Epidermal melanocyte (primary cell): ENCODE results near the gene PODXL.
"Not testable (repeated sequence)": the region's sequence is repeated elsewhere in the genome, so short reads cannot be mapped to it uniquely, and the experiment has no call there.

ENCODE experiments used
- DNase-seq: peaks from one replicate; pipeline ENCODE4 v3.0.0; 2011; ENCODE audit warnings: low spot score; ENCODE audit not compliant: insufficient read length

The PODXL gene

GRCh38 chr7:131495669-131496498 is 60.5 kb downstream of the PODXL start:
- no peak for DNase-seq

GRCh38 chr7:131494182-131494581 is 62.2 kb downstream of the PODXL start:
- DNase-seq, result no peak

- DNase-seq, result no peak
Measured at GRCh38 chr7:131493581-131493980, 62.8 kb downstream of the PODXL start.

GRCh38 chr7:131493081-131493480 is 63.3 kb downstream of the PODXL start:
- DNase-seq, result no peak

- no peak for DNase-seq
Measured at GRCh38 chr7:131489881-131490280, 66.5 kb downstream of the PODXL start.

GRCh38 chr7:131489196-131489595 is 67.2 kb downstream of the PODXL start:
- no peak for DNase-seq

- no peak for DNase-seq
Measured at GRCh38 chr7:131488361-131488760, 68.1 kb downstream of the PODXL start.

- no peak for DNase-seq
Measured at GRCh38 chr7:131487217-131487616, 69.2 kb downstream of the PODXL start.

GRCh38 chr7:131486346-131486745 is 70.1 kb downstream of the PODXL start:
- DNase-seq, result no peak

- DNase-seq, result no peak
Measured at GRCh38 chr7:131483586-131483985, 72.8 kb downstream of the PODXL start.

GRCh38 chr7:131482800-131483199 is 73.6 kb downstream of the PODXL start:
- DNase-seq, result no peak

- DNase-seq, result no peak
Measured at GRCh38 chr7:131480384-131481315, 75.8 kb downstream of the PODXL start.

GRCh38 chr7:131476740-131477139 is 79.7 kb downstream of the PODXL start:
- no peak for DNase-seq

GRCh38 chr7:131471250-131472004 is 85.0 kb downstream of the PODXL start:
- DNase-seq, result no peak

- no peak for DNase-seq
Measured at GRCh38 chr7:131467788-131468187, 88.6 kb downstream of the PODXL start.

GRCh38 chr7:131466735-131467365 is 89.6 kb downstream of the PODXL start:
- no peak for DNase-seq

GRCh38 chr7:131462715-131463114 is 93.7 kb downstream of the PODXL start:
- DNase-seq, result not testable (repeated sequence)

- no peak for DNase-seq
Measured at GRCh38 chr7:131462059-131462458, 94.4 kb downstream of the PODXL start.

GRCh38 chr7:131459256-131459655 is 97.2 kb downstream of the PODXL start:
- no peak for DNase-seq

- no peak for DNase-seq
Measured at GRCh38 chr7:131456338-131456737, 100.1 kb downstream of the PODXL start.

- DNase-seq, result no peak
Measured at GRCh38 chr7:131455546-131455945, 100.9 kb downstream of the PODXL start.
